ENCODE results near the gene ARID1B. TPM values are rescaled to one million over a fixed set of nuclear protein-coding genes. Genes with fewer than 3 reads are reported as not detected.

ARID1B gene
- total and polyA plus RNA-seq, 9 of the 15 experiments (the other 6 are each of a cell fraction or from before 2014, with no cell fraction given) = 12.5 to 50.5 (median 25.8) TPM

DNA sequence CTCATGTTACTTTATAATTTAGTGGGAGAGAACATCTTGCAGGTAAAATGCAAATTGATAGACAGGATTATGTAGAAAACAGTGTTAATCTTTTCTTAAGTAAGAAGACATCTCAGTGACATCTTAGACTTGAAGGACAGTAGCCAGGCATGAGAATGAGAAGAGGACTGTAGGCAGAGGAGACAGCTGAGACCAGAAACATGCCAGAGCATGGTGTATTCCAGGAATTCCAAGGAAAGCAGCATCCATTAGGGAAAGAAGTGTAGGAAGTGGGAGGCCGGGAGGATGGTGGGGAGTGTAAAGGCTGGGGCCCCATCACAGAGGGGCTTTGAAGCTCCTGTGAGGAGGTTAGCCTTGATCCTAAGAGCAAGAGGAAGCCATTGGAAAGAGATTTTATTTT is 225.6 kb downstream of the ARID1B start:
- no peak overlapping the region for H3K4me3 ChIP-seq
- H3K27me3 ChIP-seq (ENCODE audit: control insufficient read depth in 2 of 2, insufficient read depth in 2 of 2, low read length in 2 of 2) = no peaks in the 10 kb centered on the region
- FAIRE-seq = no peak
- no peaks in the 10 kb centered on the region for H3K36me3 ChIP-seq (ENCODE audit: control insufficient read depth, insufficient read depth, low read length)
- WGBS (ENCODE audit: insufficient coverage, low coverage, missing lambda C conversion rate) = 76% methylated on average over 1 of the region's 1 CpG
- POLR2A ChIA-PET = interaction anchor here (0.6 to 1.7 kb wide), 5 partner anchors 11 to 1337 kb away, joined by 3 to 8 read pairs (median 3); no protein-coding TSS in a partner anchor
- no peak overlapping the region for H3K9ac ChIP-seq (ENCODE audit: insufficient read depth in 1 of 2, low read depth in 2 of 2, low read length in 2 of 2)
- H3K27ac ChIP-seq (ENCODE audit: extremely low read depth, low read depth, low read length) = no peak overlapping the region
- H3K9me1 ChIP-seq (ENCODE audit: control insufficient read depth, insufficient read depth, low read length) = no peaks in the 10 kb centered on the region
- peaks cover 3 to 6% of the 10 kb centered on the region in 2 experiments; a peak in 2 of 5 replicates for H3K4me1 ChIP-seq (replicated peaks in 1 of 2; ENCODE audit: control insufficient read depth in 2 of 2, insufficient read depth in 2 of 2, low read length in 2 of 2)
- in situ Hi-C loops (cut with MboI) = no loop called here
- no peaks in the 10 kb centered on the region for H3K9me3 ChIP-seq (replicated peaks; ENCODE audit: control insufficient read depth, insufficient read depth, low read depth, low read length)
- BruUV-seq (replicated peaks) = no TSS peak
- ATAC-seq = no peak
- CTCF ChIA-PET (ENCODE audit: low intra/inter-chr PET ratio) = no interaction called here
- DNase-seq (ENCODE audit: extremely low read depth in 1 of 4, low spot score in 3 of 4) = no peak
- H2AFZ ChIP-seq (ENCODE audit: low read depth, low read length) = no peak overlapping the region
- no peaks in the 10 kb centered on the region for H4K20me1 ChIP-seq (replicated peaks; ENCODE audit: control insufficient read depth, insufficient read depth, low read length)
- peaks cover 28% of the 10 kb centered on the region; the same call in 2 of the 3 replicates for H3K79me2 ChIP-seq (ENCODE audit: control insufficient read depth, insufficient read depth, low read length)
- intact Hi-C loops (cut with micrococcal nuclease) = no loop called here
- H3K4me2 ChIP-seq (ENCODE audit: insufficient read depth, low read length) = no peak overlapping the region
- no peak for TF ChIP-seq RUNX1 (IDR thresholded peaks at IDR 0.05; ENCODE audit: low read depth)
- no peak for TF ChIP-seq FOXJ2 (tag; IDR thresholded peaks at IDR 0.05)
- no peak for TF ChIP-seq ZNF696 (CRISPR knock-in tag; conservative IDR thresholded peaks at IDR 0.05)
- TF ChIP-seq ZNF780A (CRISPR knock-in tag; IDR thresholded peaks at IDR 0.05) = no peak
- TF ChIP-seq, protein P1, sequence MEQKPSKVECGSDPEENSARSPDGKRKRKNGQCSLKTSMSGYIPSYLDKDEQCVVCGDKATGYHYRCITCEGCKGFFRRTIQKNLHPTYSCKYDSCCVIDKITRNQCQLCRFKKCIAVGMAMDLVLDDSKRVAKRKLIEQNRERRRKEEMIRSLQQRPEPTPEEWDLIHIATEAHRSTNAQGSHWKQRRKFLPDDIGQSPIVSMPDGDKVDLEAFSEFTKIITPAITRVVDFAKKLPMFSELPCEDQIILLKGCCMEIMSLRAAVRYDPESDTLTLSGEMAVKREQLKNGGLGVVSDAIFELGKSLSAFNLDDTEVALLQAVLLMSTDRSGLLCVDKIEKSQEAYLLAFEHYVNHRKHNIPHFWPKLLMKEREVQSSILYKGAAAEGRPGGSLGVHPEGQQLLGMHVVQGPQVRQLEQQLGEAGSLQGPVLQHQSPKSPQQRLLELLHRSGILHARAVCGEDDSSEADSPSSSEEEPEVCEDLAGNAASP (IDR thresholded peaks at IDR 0.05) = no peak
- TF ChIP-seq SAFB (IDR thresholded peaks at IDR 0.05; ENCODE audit: borderline replicate concordance, low read depth, low read length) = no peak
- TF ChIP-seq DACH1 (IDR thresholded peaks at IDR 0.05; ENCODE audit: partially characterized antibody) = no peak
- TF ChIP-seq RREB1 (CRISPR knock-in tag; IDR thresholded peaks at IDR 0.05) = no peak
- TF ChIP-seq CBFA2T2 (conservative IDR thresholded peaks at IDR 0.05) = no peak
- no peak for TF ChIP-seq E2F1 (CRISPR knock-in tag; IDR thresholded peaks at IDR 0.05)
- TF ChIP-seq PBX2 (CRISPR knock-in tag; IDR thresholded peaks at IDR 0.05; ENCODE audit: low read depth) = no peak
- no peak for TF ChIP-seq PBX2 (tag; conservative IDR thresholded peaks at IDR 0.05; ENCODE audit: low read depth)
